ENCODE measurements around the gene MRPS27.

DNA sequence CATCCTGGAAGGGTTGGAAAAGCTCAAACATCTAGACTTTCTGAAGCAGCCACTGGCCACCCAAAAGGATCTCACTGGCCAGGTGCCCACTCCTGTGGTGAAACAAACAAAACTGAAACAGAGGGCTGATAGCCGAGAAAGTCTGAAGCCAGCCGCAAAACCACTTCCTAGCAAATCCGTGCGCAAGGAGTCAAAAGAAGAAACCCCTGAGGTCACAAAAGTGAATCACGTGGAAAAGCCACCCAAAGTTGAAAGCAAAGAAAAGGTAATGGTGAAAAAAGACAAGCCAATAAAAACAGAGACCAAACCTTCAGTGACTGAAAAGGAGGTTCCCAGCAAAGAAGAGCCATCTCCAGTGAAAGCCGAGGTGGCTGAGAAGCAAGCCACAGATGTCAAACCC is 125.2 kb downstream of the MRPS27 start:
- TF ChIP-seq, protein P1, sequence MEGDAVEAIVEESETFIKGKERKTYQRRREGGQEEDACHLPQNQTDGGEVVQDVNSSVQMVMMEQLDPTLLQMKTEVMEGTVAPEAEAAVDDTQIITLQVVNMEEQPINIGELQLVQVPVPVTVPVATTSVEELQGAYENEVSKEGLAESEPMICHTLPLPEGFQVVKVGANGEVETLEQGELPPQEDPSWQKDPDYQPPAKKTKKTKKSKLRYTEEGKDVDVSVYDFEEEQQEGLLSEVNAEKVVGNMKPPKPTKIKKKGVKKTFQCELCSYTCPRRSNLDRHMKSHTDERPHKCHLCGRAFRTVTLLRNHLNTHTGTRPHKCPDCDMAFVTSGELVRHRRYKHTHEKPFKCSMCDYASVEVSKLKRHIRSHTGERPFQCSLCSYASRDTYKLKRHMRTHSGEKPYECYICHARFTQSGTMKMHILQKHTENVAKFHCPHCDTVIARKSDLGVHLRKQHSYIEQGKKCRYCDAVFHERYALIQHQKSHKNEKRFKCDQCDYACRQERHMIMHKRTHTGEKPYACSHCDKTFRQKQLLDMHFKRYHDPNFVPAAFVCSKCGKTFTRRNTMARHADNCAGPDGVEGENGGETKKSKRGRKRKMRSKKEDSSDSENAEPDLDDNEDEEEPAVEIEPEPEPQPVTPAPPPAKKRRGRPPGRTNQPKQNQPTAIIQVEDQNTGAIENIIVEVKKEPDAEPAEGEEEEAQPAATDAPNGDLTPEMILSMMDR (IDR thresholded peaks at IDR 0.05), result no peak
- TF ChIP-seq POLR2A (IDR thresholded peaks at IDR 0.05), result no peak

All from Peyer's patch (tissue), 4 donors.